HG03558 (cell line): Measurements from ENCODE around the gene DCXR.
"Not testable (repeated sequence)": the region's sequence is repeated elsewhere in the genome, so short reads cannot be mapped to it uniquely, and the experiment has no call there.

ENCODE experiments used
- ATAC-seq: cut with Tn5 transposase; IDR thresholded peaks from one replicate; pipeline ENCODE4 v1.9.1; 2021; ENCODE audit warnings: moderate number of reproducible peaks; ENCODE audit not compliant: unreplicated experiment; ENCODE audit errors: extremely low read depth

DCXR gene

GRCh38 chr17:82045936-82046484 lies 8.5 kb upstream of the DCXR start:
- no peak for ATAC-seq

GRCh38 chr17:82043507-82043906 lies 6.0 kb upstream of the DCXR start:
- ATAC-seq, result no peak

- ATAC-seq, result no peak
Measured at GRCh38 chr17:82042649-82043048, 5.2 kb upstream of the DCXR start.

- ATAC-seq, result no peak
Measured at GRCh38 chr17:82041144-82041814, 3.8 kb upstream of the DCXR start.

GRCh38 chr17:82039695-82040299 lies 2.3 kb upstream of the DCXR start:
- ATAC-seq, result no peak

- not testable (repeated sequence) for ATAC-seq
Measured at GRCh38 chr17:82038796-82039409, 1.4 kb upstream of the DCXR start.

GRCh38 chr17:82037889-82038195 lies 345 bp upstream of the DCXR start:
- no peak for ATAC-seq

- ATAC-seq, result no peak
Measured at GRCh38 chr17:82036634-82037091, 834 bp downstream of the DCXR start.

GRCh38 chr17:82035956-82036633 lies 1.4 kb downstream of the DCXR start:
- no peak for ATAC-seq

GRCh38 chr17:82035488-82035887 lies 2.0 kb downstream of the DCXR start:
- ATAC-seq, result no peak

- ATAC-seq, result no peak
Measured at GRCh38 chr17:82034371-82035011, 3.0 kb downstream of the DCXR start.

- no peak for ATAC-seq
Measured at GRCh38 chr17:82033359-82034085, 4.0 kb downstream of the DCXR start.

- no peak for ATAC-seq
Measured at GRCh38 chr17:82031885-82032627, 5.4 kb downstream of the DCXR start.

GRCh38 chr17:82031303-82031884 lies 6.1 kb downstream of the DCXR start, which contains the start of gene RAC3:
RAC3 (plus strand) TSS chr17:82031678; CDS start chr17:82031762, 84 bp downstream.
- ATAC-seq, result no peak

- no peak for ATAC-seq
Measured at GRCh38 chr17:82030470-82031302, 6.8 kb downstream of the DCXR start.

- no peak for ATAC-seq
Measured at GRCh38 chr17:82029990-82030469, 7.5 kb downstream of the DCXR start.

GRCh38 chr17:82029391-82029790 lies 8.1 kb downstream of the DCXR start:
- ATAC-seq, result no peak

- no peak for ATAC-seq
Measured at GRCh38 chr17:82028966-82029365, 8.5 kb downstream of the DCXR start.
